ENCODE measurements around the gene GOLGA8K.
"Not testable (repeated sequence)": the region's sequence is repeated elsewhere in the genome, so short reads cannot be mapped to it uniquely, and the experiment has no call there.

The GOLGA8K gene

GRCh38 chr15:32373707-32374106 is 29.4 kb downstream of the GOLGA8K start:
- not testable (repeated sequence) for H2AFZ ChIP-seq (ENCODE audit: low read length, unreplicated experiment); H3K79me2 ChIP-seq (ENCODE audit: control insufficient read depth, insufficient read depth, low read length, unreplicated experiment); H3K4me3 ChIP-seq (ENCODE audit: low read depth, low read length); H3K27me3 ChIP-seq (ENCODE audit: insufficient read depth, low read length); H3K4me1 ChIP-seq (ENCODE audit: control insufficient read depth, insufficient read depth, low read length, unreplicated experiment); H3K27ac ChIP-seq (ENCODE audit: low read depth, low read length); H3K36me3 ChIP-seq (ENCODE audit: insufficient read depth, low read length)

GRCh38 chr15:32372075-32372474 is 31.0 kb downstream of the GOLGA8K start:
- not testable (repeated sequence) for H3K27me3 ChIP-seq (ENCODE audit: insufficient read depth, low read length); H2AFZ ChIP-seq (ENCODE audit: low read length, unreplicated experiment); H3K36me3 ChIP-seq (ENCODE audit: insufficient read depth, low read length); H3K79me2 ChIP-seq (ENCODE audit: control insufficient read depth, insufficient read depth, low read length, unreplicated experiment); H3K4me3 ChIP-seq (ENCODE audit: low read depth, low read length); H3K4me1 ChIP-seq (ENCODE audit: control insufficient read depth, insufficient read depth, low read length, unreplicated experiment); H3K27ac ChIP-seq (ENCODE audit: low read depth, low read length)

DNA sequence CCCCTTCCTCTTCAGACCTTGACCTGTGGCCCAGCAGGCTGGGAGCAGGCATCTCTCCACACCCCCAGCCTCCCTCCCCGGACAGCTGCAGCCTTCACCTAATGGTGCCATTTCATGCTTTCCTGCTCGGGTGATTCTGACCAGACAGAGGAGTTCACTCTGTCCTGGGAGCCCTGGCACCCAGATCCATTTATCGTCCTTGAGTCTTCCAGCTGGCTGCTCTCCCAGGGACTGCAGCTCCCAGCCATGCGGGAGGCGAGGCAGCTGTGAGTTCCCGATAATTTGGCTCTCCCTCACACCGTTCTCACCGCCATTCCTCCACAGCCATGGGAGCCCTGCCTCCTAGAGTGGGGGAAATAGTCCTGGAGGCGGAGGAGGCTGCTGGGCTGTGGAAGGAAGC is 32.6 kb downstream of the GOLGA8K start:
- not testable (repeated sequence) for H3K27me3 ChIP-seq (ENCODE audit: insufficient read depth, low read length); H2AFZ ChIP-seq (ENCODE audit: low read length, unreplicated experiment); H3K27ac ChIP-seq (ENCODE audit: low read depth, low read length); H3K79me2 ChIP-seq (ENCODE audit: control insufficient read depth, insufficient read depth, low read length, unreplicated experiment); H3K4me3 ChIP-seq (ENCODE audit: low read depth, low read length); H3K4me1 ChIP-seq (ENCODE audit: control insufficient read depth, insufficient read depth, low read length, unreplicated experiment); H3K36me3 ChIP-seq (ENCODE audit: insufficient read depth, low read length)

GRCh38 chr15:32370064-32370463 is 33.0 kb downstream of the GOLGA8K start:
- not testable (repeated sequence) for H3K79me2 ChIP-seq (ENCODE audit: control insufficient read depth, insufficient read depth, low read length, unreplicated experiment); H3K27me3 ChIP-seq (ENCODE audit: insufficient read depth, low read length); H3K4me1 ChIP-seq (ENCODE audit: control insufficient read depth, insufficient read depth, low read length, unreplicated experiment)

DNA sequence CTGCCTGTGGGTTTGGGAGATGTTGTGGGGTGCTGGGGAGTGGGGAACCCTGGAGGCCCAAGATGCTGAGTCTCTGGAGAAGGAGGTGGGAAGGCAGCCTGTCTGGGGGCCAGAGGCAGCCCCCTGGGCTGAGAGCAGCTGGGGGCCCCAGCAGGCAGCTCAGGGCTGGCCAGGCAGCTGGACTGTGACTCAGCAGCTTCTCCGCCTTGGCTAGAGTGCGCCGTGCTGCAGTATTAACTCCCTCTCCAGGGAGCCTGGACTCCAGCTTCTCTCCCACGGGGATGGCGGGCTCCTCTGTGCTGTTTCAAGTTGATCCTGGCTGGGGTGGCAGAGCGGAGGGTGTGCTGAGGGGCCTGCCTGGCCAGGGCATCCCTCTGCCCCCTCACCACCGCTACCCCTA is 36.6 kb downstream of the GOLGA8K start:
- not testable (repeated sequence) for H2AFZ ChIP-seq (ENCODE audit: low read length, unreplicated experiment)

More at GRCh38 chr15:32370064-32370463, 33.0 kb downstream of the GOLGA8K start:
- not testable (repeated sequence) for H3K36me3 ChIP-seq (ENCODE audit: insufficient read depth, low read length); H3K27ac ChIP-seq (ENCODE audit: low read depth, low read length); H2AFZ ChIP-seq (ENCODE audit: low read length, unreplicated experiment); H3K4me3 ChIP-seq (ENCODE audit: low read depth, low read length)

DNA sequence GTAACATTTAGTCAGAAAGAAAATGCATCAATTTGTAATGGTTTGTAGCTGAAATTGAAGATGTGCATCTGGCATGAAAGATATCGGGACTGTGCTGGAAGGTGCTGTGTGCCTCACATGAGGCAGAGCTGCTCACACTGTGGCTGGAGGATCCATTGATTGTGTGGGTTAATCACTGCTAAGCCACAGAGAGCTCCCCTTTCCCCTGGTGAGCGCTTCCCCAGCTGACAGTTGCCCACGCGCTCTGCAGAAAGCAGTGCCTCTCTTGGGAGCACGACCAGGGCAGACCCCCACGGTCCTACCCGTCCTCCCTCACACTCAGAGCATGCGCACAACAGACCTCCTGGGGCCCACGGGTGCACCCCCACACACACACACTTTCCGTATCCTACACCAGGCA is 37.1 kb downstream of the GOLGA8K start:
- H3K4me1 ChIP-seq (ENCODE audit: control insufficient read depth, insufficient read depth, low read length, unreplicated experiment); H3K79me2 ChIP-seq (ENCODE audit: control insufficient read depth, insufficient read depth, low read length, unreplicated experiment); H3K36me3 ChIP-seq (ENCODE audit: insufficient read depth, low read length); H2AFZ ChIP-seq (ENCODE audit: low read length, unreplicated experiment); H3K4me3 ChIP-seq (ENCODE audit: low read depth, low read length); H3K27me3 ChIP-seq (ENCODE audit: insufficient read depth, low read length); H3K27ac ChIP-seq (ENCODE audit: low read depth, low read length): not testable (repeated sequence)

More for the DNA sequence above, 36.6 kb downstream of the GOLGA8K start:
- H3K4me1 ChIP-seq (ENCODE audit: control insufficient read depth, insufficient read depth, low read length, unreplicated experiment); H3K27ac ChIP-seq (ENCODE audit: low read depth, low read length); H3K36me3 ChIP-seq (ENCODE audit: insufficient read depth, low read length); H3K27me3 ChIP-seq (ENCODE audit: insufficient read depth, low read length); H3K79me2 ChIP-seq (ENCODE audit: control insufficient read depth, insufficient read depth, low read length, unreplicated experiment); H3K4me3 ChIP-seq (ENCODE audit: low read depth, low read length): not testable (repeated sequence)

- not testable (repeated sequence) for H3K4me3 ChIP-seq (ENCODE audit: low read depth, low read length); H3K27me3 ChIP-seq (ENCODE audit: insufficient read depth, low read length); H3K4me1 ChIP-seq (ENCODE audit: control insufficient read depth, insufficient read depth, low read length, unreplicated experiment); H3K36me3 ChIP-seq (ENCODE audit: insufficient read depth, low read length); H3K79me2 ChIP-seq (ENCODE audit: control insufficient read depth, insufficient read depth, low read length, unreplicated experiment); H2AFZ ChIP-seq (ENCODE audit: low read length, unreplicated experiment); H3K27ac ChIP-seq (ENCODE audit: low read depth, low read length)
Observed at GRCh38 chr15:32364944-32365343, 38.1 kb downstream of the GOLGA8K start.

GRCh38 chr15:32363449-32363848 is 39.6 kb downstream of the GOLGA8K start:
- not testable (repeated sequence) for H3K27me3 ChIP-seq (ENCODE audit: insufficient read depth, low read length); H3K27ac ChIP-seq (ENCODE audit: low read depth, low read length); H2AFZ ChIP-seq (ENCODE audit: low read length, unreplicated experiment); H3K4me3 ChIP-seq (ENCODE audit: low read depth, low read length); H3K36me3 ChIP-seq (ENCODE audit: insufficient read depth, low read length); H3K79me2 ChIP-seq (ENCODE audit: control insufficient read depth, insufficient read depth, low read length, unreplicated experiment); H3K4me1 ChIP-seq (ENCODE audit: control insufficient read depth, insufficient read depth, low read length, unreplicated experiment)

GRCh38 chr15:32361662-32362061 is 41.4 kb downstream of the GOLGA8K start:
- not testable (repeated sequence) for H3K27ac ChIP-seq (ENCODE audit: low read depth, low read length); H3K79me2 ChIP-seq (ENCODE audit: control insufficient read depth, insufficient read depth, low read length, unreplicated experiment); H3K4me3 ChIP-seq (ENCODE audit: low read depth, low read length); H2AFZ ChIP-seq (ENCODE audit: low read length, unreplicated experiment); H3K27me3 ChIP-seq (ENCODE audit: insufficient read depth, low read length); H3K36me3 ChIP-seq (ENCODE audit: insufficient read depth, low read length); H3K4me1 ChIP-seq (ENCODE audit: control insufficient read depth, insufficient read depth, low read length, unreplicated experiment)

GRCh38 chr15:32358462-32358861 is 44.6 kb downstream of the GOLGA8K start:
- not testable (repeated sequence) for H3K4me3 ChIP-seq (ENCODE audit: low read depth, low read length); H3K36me3 ChIP-seq (ENCODE audit: insufficient read depth, low read length); H3K79me2 ChIP-seq (ENCODE audit: control insufficient read depth, insufficient read depth, low read length, unreplicated experiment); H3K27me3 ChIP-seq (ENCODE audit: insufficient read depth, low read length); H3K27ac ChIP-seq (ENCODE audit: low read depth, low read length); H2AFZ ChIP-seq (ENCODE audit: low read length, unreplicated experiment); H3K4me1 ChIP-seq (ENCODE audit: control insufficient read depth, insufficient read depth, low read length, unreplicated experiment)

GRCh38 chr15:32356909-32357308 is 46.2 kb downstream of the GOLGA8K start:
- H3K79me2 ChIP-seq (ENCODE audit: control insufficient read depth, insufficient read depth, low read length, unreplicated experiment); H3K27ac ChIP-seq (ENCODE audit: low read depth, low read length); H3K27me3 ChIP-seq (ENCODE audit: insufficient read depth, low read length); H3K4me3 ChIP-seq (ENCODE audit: low read depth, low read length); H3K36me3 ChIP-seq (ENCODE audit: insufficient read depth, low read length); H2AFZ ChIP-seq (ENCODE audit: low read length, unreplicated experiment); H3K4me1 ChIP-seq (ENCODE audit: control insufficient read depth, insufficient read depth, low read length, unreplicated experiment): not testable (repeated sequence)

DNA sequence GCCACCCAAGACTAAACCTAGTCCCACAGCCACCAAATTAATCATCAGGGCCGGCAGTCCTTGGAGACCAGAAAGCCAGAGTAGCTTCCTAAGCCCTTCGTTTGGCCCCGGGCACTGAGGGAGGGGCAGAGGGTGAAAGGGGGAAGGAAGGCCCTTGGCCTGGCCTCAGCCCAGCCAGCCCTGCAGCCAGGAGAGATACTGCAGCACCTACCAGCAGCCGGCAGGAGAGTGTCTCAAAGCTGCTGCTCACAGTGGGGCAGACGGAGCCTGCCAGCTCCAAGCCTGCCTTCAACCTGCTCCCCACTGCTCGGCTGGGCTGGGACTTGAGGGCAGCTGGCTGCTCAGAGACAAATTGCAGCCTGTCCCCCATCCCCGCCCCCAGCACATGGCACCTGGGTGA is 50.3 kb downstream of the GOLGA8K start:
- H3K4me3 ChIP-seq (ENCODE audit: low read depth, low read length); H3K27me3 ChIP-seq (ENCODE audit: insufficient read depth, low read length); H3K79me2 ChIP-seq (ENCODE audit: control insufficient read depth, insufficient read depth, low read length, unreplicated experiment); H2AFZ ChIP-seq (ENCODE audit: low read length, unreplicated experiment); H3K36me3 ChIP-seq (ENCODE audit: insufficient read depth, low read length); H3K27ac ChIP-seq (ENCODE audit: low read depth, low read length); H3K4me1 ChIP-seq (ENCODE audit: control insufficient read depth, insufficient read depth, low read length, unreplicated experiment): not testable (repeated sequence)

Measured in ACC112 (cell line).